ENCODE data around the gene OGDHL. TPM values are rescaled to one million over a fixed set of nuclear protein-coding genes. Genes with fewer than 3 reads are reported as not detected.

Gene OGDHL
- total and polyA plus RNA-seq, 2 of the 13 experiments (the other 11 are each of a cell fraction or from before 2014, with no cell fraction given): 3.0 to 9.8 TPM

- TF ChIP-seq ZNF577 (CRISPR knock-in tag; IDR thresholded peaks at IDR 0.05; ENCODE audit: borderline replicate concordance, low read depth) (0 out of 2 replicates have a peak, but pooled peaks have one; percentile 84), FOXK2 (IDR thresholded peaks at IDR 0.05) (no peak), ZNF276 (CRISPR knock-in tag; IDR thresholded peaks at IDR 0.05; ENCODE audit: low read depth) (no peak), ZBTB1 (CRISPR knock-in tag; IDR thresholded peaks at IDR 0.05; ENCODE audit: borderline replicate concordance) (peak; percentile 83; the same call in 1 of the 2 replicates), KMT2A (CRISPR knock-in tag; IDR thresholded peaks at IDR 0.05) (peak; percentile 69), ZNF207 (IDR thresholded peaks at IDR 0.05; ENCODE audit: borderline replicate concordance) (no peak), ZNF850 (CRISPR knock-in tag; conservative IDR thresholded peaks at IDR 0.05) (no peak), DNMT1 (CRISPR knock-in tag; IDR thresholded peaks at IDR 0.05) (peak; percentile 93), TRAFD1 (CRISPR knock-in tag; IDR thresholded peaks at IDR 0.05; ENCODE audit: borderline replicate concordance) (no peak), PTBP1 (IDR thresholded peaks at IDR 0.05; ENCODE audit: low read depth, low read length, poor library complexity, severe bottlenecking) (no peak), ZNF232 (CRISPR knock-in tag; IDR thresholded peaks at IDR 0.05; ENCODE audit: borderline replicate concordance) (peak; percentile 99), REL (CRISPR knock-in tag; conservative IDR thresholded peaks at IDR 0.05) (peak; percentile 97)
- TF ChIP-seq, protein P1, sequence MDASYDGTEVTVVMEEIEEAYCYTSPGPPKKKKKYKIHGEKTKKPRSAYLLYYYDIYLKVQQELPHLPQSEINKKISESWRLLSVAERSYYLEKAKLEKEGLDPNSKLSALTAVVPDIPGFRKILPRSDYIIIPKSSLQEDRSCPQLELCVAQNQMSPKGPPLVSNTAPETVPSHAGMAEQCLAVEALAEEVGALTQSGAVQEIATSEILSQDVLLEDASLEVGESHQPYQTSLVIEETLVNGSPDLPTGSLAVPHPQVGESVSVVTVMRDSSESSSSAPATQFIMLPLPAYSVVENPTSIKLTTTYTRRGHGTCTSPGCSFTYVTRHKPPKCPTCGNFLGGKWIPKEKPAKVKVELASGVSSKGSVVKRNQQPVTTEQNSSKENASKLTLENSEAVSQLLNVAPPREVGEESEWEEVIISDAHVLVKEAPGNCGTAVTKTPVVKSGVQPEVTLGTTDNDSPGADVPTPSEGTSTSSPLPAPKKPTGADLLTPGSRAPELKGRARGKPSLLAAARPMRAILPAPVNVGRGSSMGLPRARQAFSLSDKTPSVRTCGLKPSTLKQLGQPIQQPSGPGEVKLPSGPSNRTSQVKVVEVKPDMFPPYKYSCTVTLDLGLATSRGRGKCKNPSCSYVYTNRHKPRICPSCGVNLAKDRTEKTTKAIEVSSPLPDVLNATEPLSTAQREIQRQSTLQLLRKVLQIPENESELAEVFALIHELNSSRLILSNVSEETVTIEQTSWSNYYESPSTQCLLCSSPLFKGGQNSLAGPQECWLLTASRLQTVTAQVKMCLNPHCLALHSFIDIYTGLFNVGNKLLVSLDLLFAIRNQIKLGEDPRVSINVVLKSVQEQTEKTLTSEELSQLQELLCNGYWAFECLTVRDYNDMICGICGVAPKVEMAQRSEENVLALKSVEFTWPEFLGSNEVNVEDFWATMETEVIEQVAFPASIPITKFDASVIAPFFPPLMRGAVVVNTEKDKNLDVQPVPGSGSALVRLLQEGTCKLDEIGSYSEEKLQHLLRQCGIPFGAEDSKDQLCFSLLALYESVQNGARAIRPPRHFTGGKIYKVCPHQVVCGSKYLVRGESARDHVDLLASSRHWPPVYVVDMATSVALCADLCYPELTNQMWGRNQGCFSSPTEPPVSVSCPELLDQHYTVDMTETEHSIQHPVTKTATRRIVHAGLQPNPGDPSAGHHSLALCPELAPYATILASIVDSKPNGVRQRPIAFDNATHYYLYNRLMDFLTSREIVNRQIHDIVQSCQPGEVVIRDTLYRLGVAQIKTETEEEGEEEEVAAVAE (CRISPR knock-in tag; IDR thresholded peaks at IDR 0.05; ENCODE audit: borderline replicate concordance): peak; percentile 90
- TF ChIP-seq, protein P2, sequence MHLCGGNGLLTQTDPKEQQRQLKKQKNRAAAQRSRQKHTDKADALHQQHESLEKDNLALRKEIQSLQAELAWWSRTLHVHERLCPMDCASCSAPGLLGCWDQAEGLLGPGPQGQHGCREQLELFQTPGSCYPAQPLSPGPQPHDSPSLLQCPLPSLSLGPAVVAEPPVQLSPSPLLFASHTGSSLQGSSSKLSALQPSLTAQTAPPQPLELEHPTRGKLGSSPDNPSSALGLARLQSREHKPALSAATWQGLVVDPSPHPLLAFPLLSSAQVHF (CRISPR knock-in tag; IDR thresholded peaks at IDR 0.05): peak; percentile 97
- TF ChIP-seq, protein P3, sequence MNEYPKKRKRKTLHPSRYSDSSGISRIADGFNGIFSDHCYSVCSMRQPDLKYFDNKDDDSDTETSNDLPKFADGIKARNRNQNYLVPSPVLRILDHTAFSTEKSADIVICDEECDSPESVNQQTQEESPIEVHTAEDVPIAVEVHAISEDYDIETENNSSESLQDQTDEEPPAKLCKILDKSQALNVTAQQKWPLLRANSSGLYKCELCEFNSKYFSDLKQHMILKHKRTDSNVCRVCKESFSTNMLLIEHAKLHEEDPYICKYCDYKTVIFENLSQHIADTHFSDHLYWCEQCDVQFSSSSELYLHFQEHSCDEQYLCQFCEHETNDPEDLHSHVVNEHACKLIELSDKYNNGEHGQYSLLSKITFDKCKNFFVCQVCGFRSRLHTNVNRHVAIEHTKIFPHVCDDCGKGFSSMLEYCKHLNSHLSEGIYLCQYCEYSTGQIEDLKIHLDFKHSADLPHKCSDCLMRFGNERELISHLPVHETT (CRISPR knock-in tag; conservative IDR thresholded peaks at IDR 0.05): peak; percentile 77; the same call in 1 of the 2 replicates
- TF ChIP-seq, protein P4, sequence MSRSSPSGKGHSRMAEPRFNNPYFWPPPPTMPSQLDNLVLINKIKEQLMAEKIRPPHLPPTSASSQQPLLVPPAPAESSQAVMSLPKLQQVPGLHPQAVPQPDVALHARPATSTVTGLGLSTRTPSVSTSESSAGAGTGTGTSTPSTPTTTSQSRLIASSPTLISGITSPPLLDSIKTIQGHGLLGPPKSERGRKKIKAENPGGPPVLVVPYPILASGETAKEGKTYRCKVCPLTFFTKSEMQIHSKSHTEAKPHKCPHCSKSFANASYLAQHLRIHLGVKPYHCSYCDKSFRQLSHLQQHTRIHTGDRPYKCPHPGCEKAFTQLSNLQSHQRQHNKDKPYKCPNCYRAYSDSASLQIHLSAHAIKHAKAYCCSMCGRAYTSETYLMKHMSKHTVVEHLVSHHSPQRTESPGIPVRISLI (CRISPR knock-in tag; IDR thresholded peaks at IDR 0.05; ENCODE audit: borderline replicate concordance): peak; percentile 37; the same call in 1 of the 2 replicates
These were observed at the start of gene OGDHL (continued) for GRCh38 chr10:49761789-49762565.
